AG08395 (cell line): ENCODE measurements around the gene PFKP.

ENCODE experiments used
- DNase-seq: peaks from one replicate; pipeline ENCODE4 v3.0.0; 2012; ENCODE audit warnings: mixed read lengths, low spot score

PFKP gene

GRCh38 chr10:3067118-3067858 is at the start of gene PFKP:
Gene PFKP, plus strand, starts transcription at chr10:3067548. Its CDS starts 48 bp downstream, at chr10:3067596.
- DNase-seq, result no peak

- no peak for DNase-seq
These were observed 49.1 kb upstream of the PFKP start for GRCh38 chr10:3018247-3018646.

- no peak for DNase-seq
These were observed 47.0 kb upstream of the PFKP start for GRCh38 chr10:3020311-3020710.

- DNase-seq, result no peak
These were observed 46.5 kb upstream of the PFKP start for GRCh38 chr10:3020881-3021280.

GRCh38 chr10:3022027-3022426 is 45.3 kb upstream of the PFKP start:
- no peak for DNase-seq

GRCh38 chr10:3023892-3024291 is 43.5 kb upstream of the PFKP start:
- no peak for DNase-seq

- no peak for DNase-seq
These were observed 42.2 kb upstream of the PFKP start for GRCh38 chr10:3025026-3025683.

- DNase-seq, result no peak
These were observed 39.5 kb upstream of the PFKP start for GRCh38 chr10:3027866-3028265.

GRCh38 chr10:3028441-3028840 is 38.9 kb upstream of the PFKP start:
- no peak for DNase-seq

- DNase-seq, result no peak
These were observed 36.6 kb upstream of the PFKP start for GRCh38 chr10:3030765-3031164.

- no peak for DNase-seq
These were observed 35.9 kb upstream of the PFKP start for GRCh38 chr10:3031490-3031889.

GRCh38 chr10:3033925-3034324 is 33.4 kb upstream of the PFKP start:
- DNase-seq, result no peak

- DNase-seq, result no peak
These were observed 32.7 kb upstream of the PFKP start for GRCh38 chr10:3034616-3035015.

- no peak for DNase-seq
These were observed 31.0 kb upstream of the PFKP start for GRCh38 chr10:3036155-3037021.

GRCh38 chr10:3037182-3037581 is 30.2 kb upstream of the PFKP start:
- DNase-seq, result no peak

- no peak for DNase-seq
These were observed 27.3 kb upstream of the PFKP start for GRCh38 chr10:3040069-3040468.

GRCh38 chr10:3042589-3042988 is 24.8 kb upstream of the PFKP start:
- no peak for DNase-seq

- peak; percentile 83 for DNase-seq
These were observed 23.6 kb upstream of the PFKP start for GRCh38 chr10:3043512-3044368.

- peak; percentile 84 for DNase-seq
These were observed 21.7 kb upstream of the PFKP start for GRCh38 chr10:3045471-3046209.

- DNase-seq, result no peak
These were observed 21.1 kb upstream of the PFKP start for GRCh38 chr10:3046210-3046779.
